Measurements from ENCODE around the gene ZNF485. TPM values are rescaled to one million over a fixed set of nuclear protein-coding genes. Genes with fewer than 3 reads are reported as not detected.

Gene ZNF485
- total and polyA plus RNA-seq, 10 of the 15 experiments (the other 5 are each of a cell fraction or from before 2014, with no cell fraction given), result 3.2 to 7.6 (median 5.1) TPM

GRCh38 chr10:43607199-43607573 lies 948 bp downstream of the ZNF485 start:
- peaks cover 0 to 4% of the 10 kb centered on the region in 2 experiments; a peak in 2 of 4 replicates for H3K36me3 ChIP-seq (ENCODE audit: control insufficient read depth in 2 of 2, insufficient read depth in 2 of 2, low read length in 1 of 2)
- no peaks in the 10 kb centered on the region for H4K20me1 ChIP-seq (ENCODE audit: control insufficient read depth, insufficient read depth)
- peaks cover 3% of the 10 kb centered on the region for H3K79me2 ChIP-seq (ENCODE audit: control insufficient read depth, insufficient read depth, low read length)
- no peaks in the 10 kb centered on the region for H3K27me3 ChIP-seq (replicated peaks in 1 of 2; ENCODE audit: control insufficient read depth in 2 of 2, insufficient read depth in 2 of 2, low read length in 1 of 2)
- H3K4me2 ChIP-seq (ENCODE audit: control insufficient read depth, insufficient read depth), result peak overlapping the region; percentile 95
- H3K4me3 ChIP-seq, result peak overlapping the region; percentile 86
- H3K9ac ChIP-seq (ENCODE audit: control insufficient read depth, insufficient read depth, low read length), result no peak overlapping the region; the same call in none of the 2 replicates
- H3K4me1 ChIP-seq (ENCODE audit: control insufficient read depth, insufficient read depth, low read length), result no peaks in the 10 kb centered on the region; the same call in 1 of the 2 replicates
- FAIRE-seq (no peak), ATAC-seq (no peak), DNase-seq (ENCODE audit: low read depth, low spot score) (no peak)
- in situ Hi-C loops (cut with MboI), result no loop called here
- CTCF ChIA-PET, result interaction anchor here (0.9 to 1.5 kb wide), 2 partner anchors 32 to 145 kb away, joined by 3 to 4 read pairs; partner anchors contain the start of gene ZNF239
- H3K9me3 ChIP-seq (replicated peaks; ENCODE audit: control insufficient read depth, insufficient read depth, low read length), result peaks cover under 1% of the 10 kb centered on the region; the same call in 1 of the 3 replicates
- H3K27ac ChIP-seq (ENCODE audit: control insufficient read depth, insufficient read depth), result no peak overlapping the region
- intact Hi-C loops (cut with micrococcal nuclease; ENCODE audit: unreplicated experiment), result no loop called here
- 78% methylated on average over 10 of the region's 10 CpGs for WGBS (ENCODE audit: insufficient coverage, insufficient replicate concordance, low lambda C conversion rate, missing lambda C conversion rate)
- SMC1A ChIA-PET (ENCODE audit: uncharacterized antibody, unreplicated experiment), result interaction anchor here (0.6 to 4.4 kb wide), 4 partner anchors 9 to 85 kb away, joined by 3 to 18 read pairs (median 6); no protein-coding TSS in a partner anchor
- POLR2A ChIA-PET, result interaction anchor here (0.6 to 1.2 kb wide), 2 partner anchors 12 to 198 kb away, joined by 3 read pairs; no protein-coding TSS in a partner anchor
- H2AFZ ChIP-seq (ENCODE audit: control insufficient read depth, low read depth, low read length), result peak overlapping the region; percentile 90; the same call in 1 of the 2 replicates
- TF ChIP-seq NFIC (IDR thresholded peaks at IDR 0.05; ENCODE audit: low read depth, low read length) (no peak), IKZF1 (conservative IDR thresholded peaks at IDR 0.05) (no peak), MLLT1 (IDR thresholded peaks at IDR 0.05) (peak; percentile 57; the same call in 1 of the 2 replicates), WRNIP1 (IDR thresholded peaks at IDR 0.05; ENCODE audit: borderline replicate concordance, low read depth, low read length) (no peak)
- BruUV-seq (replicated peaks), result no TSS peak
- RAD21 ChIA-PET (ENCODE audit: unreplicated experiment), result interaction anchor here (1.0 kb wide), 1 partner anchor 12 kb away, joined by 5 read pairs; no protein-coding TSS in a partner anchor

GRCh38 chr10:43610636-43611035 lies 4.4 kb downstream of the ZNF485 start:
- SMC1A ChIA-PET (ENCODE audit: uncharacterized antibody, unreplicated experiment), result interaction anchor here (2.1 kb wide), 1 partner anchor 12 kb away, joined by 6 read pairs; no protein-coding TSS in a partner anchor
- H3K27ac ChIP-seq (ENCODE audit: control insufficient read depth, insufficient read depth), result no peak overlapping the region
- H3K4me3 ChIP-seq, result no peak overlapping the region
- H4K20me1 ChIP-seq (ENCODE audit: control insufficient read depth, insufficient read depth), result no peaks in the 10 kb centered on the region
- no peak overlapping the region for H3K9ac ChIP-seq (ENCODE audit: control insufficient read depth, insufficient read depth, low read length)
- no peaks in the 10 kb centered on the region; the same call in 1 of the 2 replicates for H3K4me1 ChIP-seq (ENCODE audit: control insufficient read depth, insufficient read depth, low read length)
- no TSS peak for BruUV-seq (replicated peaks)
- CTCF ChIA-PET, result no interaction called here
- RAD21 ChIA-PET (ENCODE audit: unreplicated experiment), result no interaction called here
- FAIRE-seq (no peak), ATAC-seq (no peak), DNase-seq (ENCODE audit: low read depth, low spot score) (no peak)
- no peak overlapping the region for H2AFZ ChIP-seq (ENCODE audit: control insufficient read depth, low read depth, low read length)
- peaks cover 9% of the 10 kb centered on the region; the same call in 2 of the 3 replicates for H3K9me3 ChIP-seq (replicated peaks; ENCODE audit: control insufficient read depth, insufficient read depth, low read length)
- intact Hi-C loops (cut with micrococcal nuclease; ENCODE audit: unreplicated experiment), result no loop called here
- H3K79me2 ChIP-seq (ENCODE audit: control insufficient read depth, insufficient read depth, low read length), result peaks cover 3% of the 10 kb centered on the region
- H3K27me3 ChIP-seq (replicated peaks in 1 of 2; ENCODE audit: control insufficient read depth in 2 of 2, insufficient read depth in 2 of 2, low read length in 1 of 2), result no peaks in the 10 kb centered on the region
- POLR2A ChIA-PET, result no interaction called here
- H3K4me2 ChIP-seq (ENCODE audit: control insufficient read depth, insufficient read depth), result no peak overlapping the region
- H3K36me3 ChIP-seq (ENCODE audit: control insufficient read depth in 2 of 2, insufficient read depth in 2 of 2, low read length in 1 of 2), result peaks cover 3 to 4% of the 10 kb centered on the region in 2 experiments
- in situ Hi-C loops (cut with MboI), result no loop called here
- TF ChIP-seq NR2C2 (IDR thresholded peaks at IDR 0.05; ENCODE audit: borderline replicate concordance, control insufficient read depth, insufficient read length, low read depth), result no peak
- no peak for TF ChIP-seq SMC3 (IDR thresholded peaks at IDR 0.05; ENCODE audit: borderline replicate concordance, low read length)
- no peak for TF ChIP-seq EED (IDR thresholded peaks at IDR 0.05; ENCODE audit: low read depth)
- TF ChIP-seq STAT1 (conservative IDR thresholded peaks at IDR 0.05), result no peak
- no peak for TF ChIP-seq ZNF274 (IDR thresholded peaks at IDR 0.05; ENCODE audit: insufficient read depth, insufficient read length)
- no peak for TF ChIP-seq IKZF1 (conservative IDR thresholded peaks at IDR 0.05)
- TF ChIP-seq, protein P1, sequence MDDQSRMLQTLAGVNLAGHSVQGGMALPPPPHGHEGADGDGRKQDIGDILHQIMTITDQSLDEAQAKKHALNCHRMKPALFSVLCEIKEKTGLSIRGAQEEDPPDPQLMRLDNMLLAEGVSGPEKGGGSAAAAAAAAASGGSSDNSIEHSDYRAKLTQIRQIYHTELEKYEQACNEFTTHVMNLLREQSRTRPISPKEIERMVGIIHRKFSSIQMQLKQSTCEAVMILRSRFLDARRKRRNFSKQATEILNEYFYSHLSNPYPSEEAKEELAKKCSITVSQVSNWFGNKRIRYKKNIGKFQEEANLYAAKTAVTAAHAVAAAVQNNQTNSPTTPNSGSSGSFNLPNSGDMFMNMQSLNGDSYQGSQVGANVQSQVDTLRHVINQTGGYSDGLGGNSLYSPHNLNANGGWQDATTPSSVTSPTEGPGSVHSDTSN (IDR thresholded peaks at IDR 0.05; ENCODE audit: insufficient replicate concordance, low read depth, low read length), result no peak
- no peak for TF ChIP-seq RAD21 (IDR thresholded peaks at IDR 0.05; ENCODE audit: insufficient read depth, low read depth, low read length)
- no peak for TF ChIP-seq SUPT20H (IDR thresholded peaks at IDR 0.05; ENCODE audit: borderline replicate concordance, control insufficient read depth, low read depth, low read length)
- TF ChIP-seq MYB (IDR thresholded peaks at IDR 0.05; ENCODE audit: borderline replicate concordance, low read depth, low read length), result no peak
